GM18951 (cell line): Measurements from ENCODE around the gene RIPPLY2.

Source experiments
- POLR2A ChIP-seq: IDR thresholded peaks from 4 replicates; pipeline ENCODE4 v1.6.1; 2011; ENCODE audit warnings: mild to moderate bottlenecking; ENCODE audit not compliant: insufficient read length, insufficient read depth; ENCODE audit errors: extremely low read depth
- in situ Hi-C: fragments of 300-500 bp; cut with MboI; formaldehyde crosslinking; loops from one replicate; pipeline ENCODE4 v1.12.0; 2022; ENCODE audit warnings: low sequenced_read_pairs, mixed read lengths, inconsistent platforms; ENCODE audit not compliant: unreplicated experiment

RIPPLY2 gene

DNA sequence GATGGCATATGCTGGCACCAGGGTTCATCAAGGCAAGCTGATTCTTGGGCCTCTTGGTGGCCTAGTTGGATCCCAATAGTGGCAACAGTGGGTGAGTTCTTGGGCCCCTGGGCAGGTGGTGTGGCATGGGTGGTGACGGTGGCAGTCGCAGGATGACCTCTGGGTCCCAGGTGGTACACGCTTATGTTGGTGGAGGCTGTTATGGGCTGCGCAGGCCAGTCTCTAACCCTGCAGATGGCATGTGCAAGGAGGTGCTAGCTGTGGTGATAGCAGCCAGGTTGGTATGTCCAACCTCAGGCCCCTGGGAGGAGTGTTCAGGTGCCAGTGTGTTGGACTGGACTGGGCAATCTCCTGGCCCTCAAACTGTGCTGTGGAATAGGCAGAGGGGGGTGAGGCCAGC lies 52.5 kb downstream of the RIPPLY2 start:
- no peak for TF ChIP-seq POLR2A
- in situ Hi-C loops = no loop called here
